Peyer's patch (tissue), 4 donors: Measurements from ENCODE around the gene HIGD2B. TPM values are rescaled to one million over a fixed set of nuclear protein-coding genes. Genes with fewer than 3 reads are reported as not detected.

ENCODE experiments used
- DNase-seq, 3 donors: peaks; one replicate each; pipeline ENCODE4 v3.0.0-alpha.2; 2017 to 2019
- H3K27ac ChIP-seq, 4 donors: fragments of 200-600 bp; sonication (generic); one replicate each; pipeline ENCODE4 v1.5.1; 2016 to 2019
- H3K27me3 ChIP-seq, 2 donors: fragments of 200-600 bp; sonication (generic); one replicate each; pipeline ENCODE4 v1.5.1; 2019
- H3K36me3 ChIP-seq, 3 donors: fragments of 200-600 bp; sonication (generic); one replicate each; pipeline ENCODE4 v1.5.1; 2016 to 2019
- H3K4me1 ChIP-seq, 4 donors: fragments of 200-600 bp; sonication (generic); one replicate each; pipeline ENCODE4 v1.5.1; 2016 to 2019
- H3K4me3 ChIP-seq, 4 donors: fragments of 200-600 bp; sonication (generic); 1 replicate in 3 of 4; 2 replicates in 1 of 4; pipeline ENCODE4 v1.5.1; 2016 to 2019; ENCODE audit warnings: mild to moderate bottlenecking in 1 of 4
- H3K9me3 ChIP-seq, 4 donors: fragments of 200-600 bp; sonication (generic); one replicate each; pipeline ENCODE4 v1.5.1; 2016 to 2019; ENCODE audit warnings: mild to moderate bottlenecking in 1 of 4
- CTCF ChIP-seq, 6 experiments: fragments of 450-650 bp in 4 of 6; fragments of 200-600 bp in 2 of 6; sonication (generic) in 1 of 6; IDR thresholded peaks; one replicate each; pipeline ENCODE4 v1.5.1; 2017 to 2019; ENCODE audit warnings: antibody characterized with exemption in 6 of 6, mild to moderate bottlenecking in 3 of 6, moderate library complexity in 1 of 6
- POLR2A ChIP-seq, 2 donors: fragments of 450-650 bp; IDR thresholded peaks; one replicate each; pipeline ENCODE4 v1.5.1; 2017; ENCODE audit warnings: antibody characterized with exemption in 2 of 2, mild to moderate bottlenecking in 2 of 2, moderate library complexity in 2 of 2
- total RNA-seq, 4 donors: library from RNA; depleted of rRNA; stranded (reverse); fragments of >200 nt; gene quantifications; one replicate each; pipeline ENCODE4 v1.1.0, GENCODE V29; 2016

Gene HIGD2B
- total RNA-seq, 4 donors from 2014 or later, result not detected

- Histone ChIP-seq H3K4me1 (peaks cover 0 to 6% (median 0%) of the 10 kb centered on the region in 4 donors), H3K27ac (no peak overlapping the region), H3K4me3 (no peak overlapping the region), H3K36me3 (no peaks in the 10 kb centered on the region), H3K9me3 (no peaks in the 10 kb centered on the region), H3K27me3 (no peaks in the 10 kb centered on the region)
- no peak for TF ChIP-seq POLR2A (IDR thresholded peaks at IDR 0.05)
- TF ChIP-seq CTCF (IDR thresholded peaks at IDR 0.05), result no peak
- no peak for DNase-seq
These were observed 5.0 kb upstream of the HIGD2B start for GRCh38 chr15:72690938-72691337.

DNA sequence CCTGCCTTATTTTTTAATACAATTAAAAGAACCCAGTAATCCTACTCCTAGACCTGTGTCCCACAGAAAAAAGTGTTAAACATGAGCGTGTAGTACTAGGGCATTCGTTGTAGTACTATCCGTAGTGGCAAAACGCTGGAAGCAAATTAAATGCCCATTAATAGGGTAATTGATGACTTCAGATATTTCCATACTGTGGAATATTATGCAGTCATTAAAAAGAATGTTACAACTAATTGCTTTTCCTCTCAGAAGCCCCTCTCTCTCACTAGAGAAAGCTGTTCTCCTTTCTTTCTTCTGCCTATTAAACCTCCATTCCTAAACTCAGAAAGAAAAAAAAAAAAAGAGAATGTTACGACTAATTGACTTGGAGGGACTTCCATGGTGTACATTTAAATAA, 2.7 kb upstream of the HIGD2B start:
- TF ChIP-seq POLR2A (IDR thresholded peaks at IDR 0.05) (no peak), CTCF (IDR thresholded peaks at IDR 0.05) (no peak)
- no peaks in the 10 kb centered on the region for H3K36me3 ChIP-seq
- DNase-seq, result no peak

GRCh38 chr15:72685301-72685924, 569 bp downstream of the HIGD2B start:
- DNase-seq, result no peak
- Histone ChIP-seq H3K27ac (peak overlapping the region; percentile 80 to 98 (median 82)), H3K36me3 (no peaks in the 10 kb centered on the region), H3K27me3 (no peaks in the 10 kb centered on the region), H3K9me3 (no peaks in the 10 kb centered on the region), H3K4me1 (peaks cover 0 to 11% (median 0%) of the 10 kb centered on the region in 4 donors), H3K4me3 (peak overlapping the region; percentile 56 to 94 (median 61))
- TF ChIP-seq CTCF (IDR thresholded peaks at IDR 0.05) (peak in 2 of 6 experiments; percentile 14 to 34), POLR2A (IDR thresholded peaks at IDR 0.05) (no peak)

More for the DNA sequence above, 2.7 kb upstream of the HIGD2B start:
- H3K27ac ChIP-seq, result no peak overlapping the region
- H3K9me3 ChIP-seq, result no peaks in the 10 kb centered on the region
- no peaks in the 10 kb centered on the region for H3K27me3 ChIP-seq
- peaks cover 0 to 11% (median 0%) of the 10 kb centered on the region in 4 donors for H3K4me1 ChIP-seq
- no peak overlapping the region for H3K4me3 ChIP-seq

DNA sequence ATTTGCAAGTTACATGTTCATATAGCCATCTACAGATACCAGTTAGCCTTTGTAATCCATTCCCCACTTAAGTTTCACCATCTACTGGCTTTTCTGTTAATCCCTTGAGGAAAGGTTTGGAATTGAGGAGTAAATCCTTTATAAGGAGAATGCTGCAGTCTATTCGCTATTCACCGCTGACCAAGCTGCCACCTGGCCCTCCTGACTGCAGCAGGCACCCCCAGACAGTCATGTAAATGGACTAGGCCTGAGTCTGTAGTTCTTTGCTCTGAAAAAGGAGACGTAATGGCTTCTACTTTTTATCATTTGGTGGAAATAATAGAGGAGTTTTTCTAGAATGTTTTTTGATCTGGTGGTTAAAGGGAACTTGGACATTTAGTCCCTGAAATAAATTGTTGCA, 3.2 kb downstream of the HIGD2B start:
- Histone ChIP-seq H3K27me3 (no peaks in the 10 kb centered on the region), H3K36me3 (no peaks in the 10 kb centered on the region), H3K27ac (no peak overlapping the region), H3K9me3 (no peaks in the 10 kb centered on the region), H3K4me3 (no peak overlapping the region), H3K4me1 (peaks cover 0 to 11% (median 0%) of the 10 kb centered on the region in 4 donors)
- no peak for DNase-seq
- TF ChIP-seq POLR2A (IDR thresholded peaks at IDR 0.05), result no peak
- TF ChIP-seq CTCF (IDR thresholded peaks at IDR 0.05), result no peak

- no peak for DNase-seq
- H3K4me3 ChIP-seq, result no peak overlapping the region
- H3K4me1 ChIP-seq, result peaks cover 0 to 5% (median 0%) of the 10 kb centered on the region in 4 donors
- H3K27me3 ChIP-seq, result no peaks in the 10 kb centered on the region
- TF ChIP-seq POLR2A (IDR thresholded peaks at IDR 0.05), result no peak
- no peak for TF ChIP-seq CTCF (IDR thresholded peaks at IDR 0.05)
- no peak overlapping the region for H3K27ac ChIP-seq
- H3K9me3 ChIP-seq, result no peaks in the 10 kb centered on the region
- no peaks in the 10 kb centered on the region for H3K36me3 ChIP-seq
These were observed 5.1 kb downstream of the HIGD2B start for GRCh38 chr15:72680931-72681330.
